GM12801 (cell line): ENCODE measurements around the gene ZFPM1.

Source experiments
- TF ChIP-seq, protein P1 (sequence below): IDR thresholded peaks from one replicate; pipeline ENCODE4 v1.5.1; 2011; ENCODE audit warnings: control low read depth; ENCODE audit not compliant: insufficient read length; ENCODE audit errors: extremely low read depth

The ZFPM1 gene

DNA sequence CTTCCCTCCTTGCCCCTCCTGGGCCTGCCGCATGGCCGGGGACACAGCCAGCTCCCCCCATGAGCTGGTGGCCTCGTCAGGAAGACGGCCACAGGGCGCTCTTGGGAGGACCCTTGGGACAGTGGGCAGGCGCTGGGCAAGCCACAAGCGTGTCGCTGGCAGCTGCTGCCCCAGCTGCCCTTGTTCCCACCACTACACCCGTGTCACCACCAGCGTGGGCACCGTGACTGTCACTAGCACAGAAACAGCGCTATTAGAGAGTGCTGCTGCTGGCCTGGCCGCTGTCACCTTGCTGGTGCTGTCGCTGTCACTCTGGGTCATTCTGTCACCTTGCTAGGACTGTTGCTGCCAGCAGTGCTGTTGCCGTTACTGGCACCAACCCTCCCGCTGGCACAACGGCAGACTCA is 47.2 kb downstream of the ZFPM1 start:
- TF ChIP-seq, protein P1, sequence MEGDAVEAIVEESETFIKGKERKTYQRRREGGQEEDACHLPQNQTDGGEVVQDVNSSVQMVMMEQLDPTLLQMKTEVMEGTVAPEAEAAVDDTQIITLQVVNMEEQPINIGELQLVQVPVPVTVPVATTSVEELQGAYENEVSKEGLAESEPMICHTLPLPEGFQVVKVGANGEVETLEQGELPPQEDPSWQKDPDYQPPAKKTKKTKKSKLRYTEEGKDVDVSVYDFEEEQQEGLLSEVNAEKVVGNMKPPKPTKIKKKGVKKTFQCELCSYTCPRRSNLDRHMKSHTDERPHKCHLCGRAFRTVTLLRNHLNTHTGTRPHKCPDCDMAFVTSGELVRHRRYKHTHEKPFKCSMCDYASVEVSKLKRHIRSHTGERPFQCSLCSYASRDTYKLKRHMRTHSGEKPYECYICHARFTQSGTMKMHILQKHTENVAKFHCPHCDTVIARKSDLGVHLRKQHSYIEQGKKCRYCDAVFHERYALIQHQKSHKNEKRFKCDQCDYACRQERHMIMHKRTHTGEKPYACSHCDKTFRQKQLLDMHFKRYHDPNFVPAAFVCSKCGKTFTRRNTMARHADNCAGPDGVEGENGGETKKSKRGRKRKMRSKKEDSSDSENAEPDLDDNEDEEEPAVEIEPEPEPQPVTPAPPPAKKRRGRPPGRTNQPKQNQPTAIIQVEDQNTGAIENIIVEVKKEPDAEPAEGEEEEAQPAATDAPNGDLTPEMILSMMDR: no peak

DNA sequence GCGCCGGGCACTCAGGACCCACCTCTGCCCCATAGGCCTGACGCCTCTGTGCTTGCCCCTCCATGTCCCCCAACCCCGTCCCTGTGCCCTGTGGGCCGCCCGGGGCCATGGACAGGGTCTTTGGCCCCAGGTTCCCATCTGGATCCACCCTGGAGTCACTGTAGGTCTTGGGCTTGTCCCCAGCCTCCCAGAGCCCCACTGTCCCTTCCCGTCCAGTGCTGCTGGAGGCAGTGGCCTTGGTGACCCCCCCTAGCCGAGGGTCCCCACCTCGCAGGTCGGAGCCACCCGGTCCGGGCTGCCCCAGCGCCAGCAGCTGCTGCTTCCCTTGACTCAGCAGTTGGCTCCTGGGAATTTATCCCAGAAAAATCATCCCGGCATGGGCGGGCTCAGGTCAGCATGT is 49.3 kb downstream of the ZFPM1 start:
- TF ChIP-seq, protein P1: no peak

DNA sequence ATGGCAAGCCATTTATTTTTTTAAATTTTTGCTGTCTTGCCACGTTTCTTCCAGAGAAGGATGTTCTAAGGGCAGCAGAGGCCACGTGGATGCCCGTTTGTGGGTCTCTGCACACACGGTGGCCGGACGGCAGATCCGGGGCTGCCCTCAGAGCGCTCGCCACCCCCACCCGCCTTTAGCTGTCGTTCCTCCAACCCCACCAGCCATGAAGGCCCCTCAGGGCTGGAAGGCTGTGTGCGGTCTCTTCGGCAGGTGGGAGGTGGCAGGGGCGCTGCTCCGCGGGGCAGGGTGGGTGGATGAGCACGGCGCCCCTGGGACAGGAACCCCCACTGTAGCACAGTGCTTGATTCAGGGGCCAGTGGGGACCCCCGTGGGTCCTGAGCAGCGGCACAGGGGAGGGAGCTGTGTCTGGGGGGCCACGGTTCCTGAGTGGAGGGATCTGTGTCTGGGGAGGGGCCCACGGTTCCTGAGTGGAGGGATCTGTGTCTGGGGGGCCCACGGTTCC is 49.7 kb downstream of the ZFPM1 start:
- TF ChIP-seq, protein P1: no peak

DNA sequence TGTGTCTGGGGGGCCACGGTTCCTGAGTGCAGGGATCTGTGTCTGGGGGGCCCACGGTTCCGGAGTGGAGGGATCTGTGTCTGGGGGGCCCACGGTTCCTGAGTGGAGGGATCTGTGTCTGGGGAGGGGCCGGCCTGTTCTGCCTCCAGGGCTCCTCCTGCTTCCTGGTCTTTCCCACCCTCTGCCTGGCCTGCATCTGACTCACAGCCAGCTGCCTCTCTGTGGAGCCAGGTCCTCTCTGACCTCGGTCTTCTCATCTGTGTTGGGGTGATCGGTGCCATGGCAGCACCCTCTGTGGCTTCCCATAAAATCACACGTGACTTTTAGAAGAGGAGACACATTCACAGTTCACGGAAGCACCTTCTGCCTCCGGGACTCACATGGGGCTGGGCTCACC is 50.3 kb downstream of the ZFPM1 start:
- TF ChIP-seq, protein P1: no peak

DNA sequence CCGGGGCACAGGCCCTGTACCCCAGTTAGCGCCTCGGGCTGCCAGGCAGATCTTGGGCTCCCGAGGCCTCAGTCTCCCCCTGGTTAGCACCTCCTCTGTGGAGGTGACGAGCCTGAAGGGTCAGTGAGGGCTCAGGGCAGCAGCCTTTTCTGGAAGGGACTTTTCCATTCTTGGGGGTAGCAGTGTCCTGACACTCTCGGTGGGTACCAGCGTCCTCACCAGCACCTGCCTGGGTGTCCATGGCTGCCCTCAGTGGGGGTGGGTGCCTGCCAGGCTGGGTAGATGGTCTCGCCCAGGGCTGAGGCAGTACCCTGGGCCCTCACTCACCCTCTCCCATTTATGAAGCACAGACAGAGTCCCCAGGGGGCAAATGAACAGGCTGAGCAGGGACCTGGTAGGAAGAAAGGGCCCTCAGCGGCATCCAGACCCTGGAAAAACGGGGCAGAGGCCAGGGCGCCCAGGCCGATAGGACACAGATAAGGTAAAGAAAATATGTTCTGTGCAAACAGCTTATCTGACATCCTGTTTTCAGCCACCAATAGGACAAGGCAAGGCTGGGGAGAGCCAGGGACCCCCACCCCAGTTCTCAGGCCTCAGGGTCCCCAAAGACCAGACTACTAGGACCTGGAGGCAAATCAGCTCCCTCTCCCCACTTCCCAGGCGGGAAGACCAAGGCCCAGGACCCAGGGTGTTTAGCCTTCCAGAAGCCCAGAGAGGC is 50.9 kb downstream of the ZFPM1 start:
- TF ChIP-seq, protein P1: no peak

DNA sequence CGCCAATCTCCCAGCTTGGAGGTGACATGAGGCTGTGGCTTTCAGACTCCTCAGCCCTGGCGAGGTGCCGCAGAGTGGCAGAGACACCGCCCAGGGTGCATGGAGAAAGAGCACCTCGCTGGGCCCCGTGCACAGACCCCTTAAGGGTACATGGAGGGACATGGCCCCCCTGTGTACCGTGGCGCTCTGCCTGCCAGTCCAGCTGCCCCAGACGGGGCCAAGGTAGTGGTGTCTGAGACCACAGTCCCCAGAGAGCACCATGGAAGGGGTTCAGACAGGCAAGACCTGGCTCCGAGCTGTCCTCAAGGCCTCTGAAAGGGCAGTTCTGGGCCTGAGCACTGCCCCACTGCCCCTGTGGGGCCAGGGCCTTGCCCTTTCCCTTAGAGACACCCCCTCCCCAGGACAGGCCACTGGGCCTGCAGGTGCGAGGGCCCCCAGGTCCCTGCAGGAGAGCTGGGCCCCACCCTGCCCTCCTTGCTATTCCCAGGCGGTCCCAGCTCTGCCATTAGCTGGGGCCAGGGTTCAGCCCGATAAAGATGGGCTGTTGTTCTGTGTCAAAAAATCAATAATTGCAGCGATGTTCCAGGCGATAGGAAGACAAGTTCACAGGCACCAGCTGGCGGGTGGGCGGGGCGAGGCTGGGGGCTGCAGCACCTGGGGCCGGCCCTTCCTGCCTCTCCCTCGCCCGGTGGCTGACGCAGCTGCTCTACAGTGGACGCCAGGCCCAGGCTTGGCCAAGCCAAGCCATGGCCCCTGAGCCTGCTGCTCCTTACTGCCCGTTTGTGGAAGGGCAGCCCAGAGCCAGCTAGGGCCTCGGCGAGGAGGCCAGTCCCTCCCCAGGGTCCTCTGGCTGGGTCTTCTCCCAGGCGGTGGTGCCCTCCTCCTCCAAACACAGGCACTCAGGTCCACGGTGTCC is 51.7 kb downstream of the ZFPM1 start:
- TF ChIP-seq, protein P1: no peak

DNA sequence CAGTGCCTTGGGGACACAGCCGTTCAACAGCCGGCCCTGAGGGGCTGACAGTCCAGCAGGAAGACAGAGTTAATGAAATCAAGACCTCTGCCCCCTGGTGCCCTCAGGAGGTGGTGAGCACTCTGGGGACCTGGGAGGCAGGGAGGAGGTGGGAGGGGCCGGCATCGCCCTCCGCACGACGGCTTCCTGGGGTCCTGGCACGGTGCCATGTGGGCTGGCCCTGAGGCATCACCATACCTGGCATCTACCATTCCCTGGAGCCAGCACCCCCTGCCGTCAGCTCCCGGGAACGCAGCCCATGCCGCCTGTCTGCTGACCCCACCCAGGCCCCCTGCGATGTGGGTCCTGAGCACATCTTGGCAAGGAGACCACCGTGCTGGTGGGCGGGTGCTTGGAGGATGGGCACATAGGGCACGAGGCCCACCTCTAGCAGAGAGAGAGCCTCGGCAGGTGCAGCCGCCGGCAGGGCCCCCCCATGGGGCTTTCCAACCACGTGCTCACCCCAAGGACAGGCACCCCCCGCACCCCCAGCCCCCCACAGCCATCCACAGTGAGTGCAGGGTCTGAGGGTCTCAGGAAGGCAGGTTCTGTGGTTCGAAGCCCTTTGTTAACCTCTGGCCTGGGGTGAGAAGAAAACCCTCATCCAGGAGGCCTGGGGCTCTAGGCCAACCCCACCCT is 52.5 kb downstream of the ZFPM1 start:
- TF ChIP-seq, protein P1: no peak
